WTC11 (cell line): Measurements from ENCODE around the gene MKLN1. TPM values are rescaled to one million over a fixed set of nuclear protein-coding genes. Genes with fewer than 3 reads are reported as not detected.

Source experiments
- ATAC-seq: fragments of 200-7000 bp; cut with Tn5 transposase; 2 replicates; pipeline ENCODE4 v1.10.0; 2021; ENCODE audit warnings: mild to moderate bottlenecking, moderate library complexity
- CTCF ChIA-PET: fragments of 300-600 bp; sonication (Branson Sonifier 250); formaldehyde crosslinking; loops from one replicate; lab custom pipeline; 2021; ENCODE audit warnings: antibody characterized with exemption; lab: Charles Lee
- POLR2A ChIA-PET: fragments of 350-600 bp; sonication (Branson Sonifier 250); formaldehyde crosslinking; loops from one replicate; lab custom pipeline; 2021; ENCODE audit warnings: antibody characterized with exemption; lab: Charles Lee
- DNase-seq: peaks from one replicate; pipeline ENCODE4 v3.0.0; 2021; ENCODE audit warnings: low spot score
- H3K27ac Mint-ChIP-seq: 2 replicates; pipeline ENCODE4 v1.8.0; 2021; ENCODE audit warnings: mixed read lengths
- H3K27me3 Mint-ChIP-seq: 2 replicates; pipeline ENCODE4 v1.8.0; 2021; ENCODE audit warnings: low read depth, mild to moderate bottlenecking, moderate library complexity, mixed read lengths
- H3K36me3 Mint-ChIP-seq: 2 replicates; pipeline ENCODE4 v1.8.0; 2021; ENCODE audit warnings: mixed read lengths
- H3K4me1 Mint-ChIP-seq: 2 replicates; pipeline ENCODE4 v1.8.0; 2022; ENCODE audit warnings: mixed read lengths
- H3K4me3 Mint-ChIP-seq: 2 replicates; pipeline ENCODE4 v1.8.0; 2021; ENCODE audit warnings: mild to moderate bottlenecking, moderate library complexity, mixed read lengths
- H3K9me3 Mint-ChIP-seq: 2 replicates; pipeline ENCODE4 v1.8.0; 2021; ENCODE audit warnings: mixed read lengths
- EMX1 ChIP-seq: fragments of 250-450 bp; sonication (Bioruptor Pico); IDR thresholded peaks from 2 replicates; pipeline ENCODE4 v1.8.0; 2021; ENCODE audit warnings: mild to moderate bottlenecking
- ETV6 ChIP-seq: sonication (generic); formaldehyde crosslinking; IDR thresholded peaks from 2 replicates; pipeline ENCODE4 v1.8.1; 2022; ENCODE audit warnings: mild to moderate bottlenecking, missing genetic modification reagents
- FOXJ3 ChIP-seq: sonication (generic); formaldehyde crosslinking; IDR thresholded peaks from 2 replicates; pipeline ENCODE4 v1.9.0; 2021; ENCODE audit warnings: missing genetic modification reagents, mild to moderate bottlenecking, borderline replicate concordance
- FOXP1 ChIP-seq: sonication (generic); formaldehyde crosslinking; IDR thresholded peaks from 2 replicates; pipeline ENCODE4 v1.8.0; 2022; ENCODE audit warnings: missing genetic modification reagents, mild to moderate bottlenecking, moderate library complexity, borderline replicate concordance
- GABPB1 ChIP-seq: sonication (generic); formaldehyde crosslinking; IDR thresholded peaks from 2 replicates; pipeline ENCODE4 v1.8.1; 2023; ENCODE audit warnings: mild to moderate bottlenecking, missing genetic modification reagents
- IRF2 ChIP-seq: sonication (generic); formaldehyde crosslinking; IDR thresholded peaks from 2 replicates; pipeline ENCODE4 v1.8.0; 2022; ENCODE audit warnings: low read depth, missing genetic modification reagents, borderline replicate concordance
- JAZF1 ChIP-seq: fragments of 250-450 bp; sonication (Bioruptor Pico); IDR thresholded peaks from 2 replicates; pipeline ENCODE4 v1.9.0; 2021; ENCODE audit warnings: moderate library complexity, mild to moderate bottlenecking, inconsistent platforms
- NFATC4 ChIP-seq: fragments of 250-450 bp; sonication (Bioruptor Pico); IDR thresholded peaks from 2 replicates; pipeline ENCODE4 v1.9.0; 2021; ENCODE audit warnings: mild to moderate bottlenecking
- NR2C2 ChIP-seq: sonication (generic); formaldehyde crosslinking; IDR thresholded peaks from 2 replicates; pipeline ENCODE4 v1.8.0; 2022; ENCODE audit warnings: mild to moderate bottlenecking, missing genetic modification reagents
- SMAD3 ChIP-seq: sonication (generic); formaldehyde crosslinking; IDR thresholded peaks from 2 replicates; pipeline ENCODE4 v1.8.0; 2022; ENCODE audit warnings: missing genetic modification reagents, mild to moderate bottlenecking, borderline replicate concordance
- SP1 ChIP-seq: sonication (generic); formaldehyde crosslinking; conservative IDR thresholded peaks from 2 replicates; pipeline ENCODE4 v1.8.1; 2022; ENCODE audit warnings: missing genetic modification reagents
- ZNF121 ChIP-seq: sonication (generic); formaldehyde crosslinking; IDR thresholded peaks from 2 replicates; pipeline ENCODE4 v1.8.0; 2023; ENCODE audit warnings: missing genetic modification reagents
- ZNF232 ChIP-seq: sonication (generic); formaldehyde crosslinking; IDR thresholded peaks from 2 replicates; pipeline ENCODE4 v1.8.0; 2022; ENCODE audit warnings: mild to moderate bottlenecking, missing genetic modification reagents
- total RNA-seq: library from RNA; stranded (reverse); gene quantifications from 3 replicates; pipeline ENCODE4 v1.2.3, GENCODE V29; 2021
- TF ChIP-seq, protein P1 (sequence below): sonication (generic); formaldehyde crosslinking; IDR thresholded peaks from 2 replicates; pipeline ENCODE4 v1.8.1; 2023; ENCODE audit warnings: mild to moderate bottlenecking, missing genetic modification reagents, borderline replicate concordance
- TF ChIP-seq, protein P2 (sequence below): sonication (generic); formaldehyde crosslinking; IDR thresholded peaks from 2 replicates; pipeline ENCODE4 v1.8.0; 2022; ENCODE audit warnings: missing genetic modification reagents
- TF ChIP-seq, protein P3 (sequence below): fragments of 200-600 bp; IDR thresholded peaks from 2 replicates; pipeline ENCODE4 v1.8.0; 2022; ENCODE audit warnings: antibody characterized with exemption
- TF ChIP-seq, protein P4 (sequence below): sonication (generic); formaldehyde crosslinking; IDR thresholded peaks from 2 replicates; pipeline ENCODE4 v1.8.1; 2023; ENCODE audit warnings: mild to moderate bottlenecking, missing genetic modification reagents

The MKLN1 gene
- total RNA-seq, 1 experiment from 2014 or later = 37.6 TPM

DNA sequence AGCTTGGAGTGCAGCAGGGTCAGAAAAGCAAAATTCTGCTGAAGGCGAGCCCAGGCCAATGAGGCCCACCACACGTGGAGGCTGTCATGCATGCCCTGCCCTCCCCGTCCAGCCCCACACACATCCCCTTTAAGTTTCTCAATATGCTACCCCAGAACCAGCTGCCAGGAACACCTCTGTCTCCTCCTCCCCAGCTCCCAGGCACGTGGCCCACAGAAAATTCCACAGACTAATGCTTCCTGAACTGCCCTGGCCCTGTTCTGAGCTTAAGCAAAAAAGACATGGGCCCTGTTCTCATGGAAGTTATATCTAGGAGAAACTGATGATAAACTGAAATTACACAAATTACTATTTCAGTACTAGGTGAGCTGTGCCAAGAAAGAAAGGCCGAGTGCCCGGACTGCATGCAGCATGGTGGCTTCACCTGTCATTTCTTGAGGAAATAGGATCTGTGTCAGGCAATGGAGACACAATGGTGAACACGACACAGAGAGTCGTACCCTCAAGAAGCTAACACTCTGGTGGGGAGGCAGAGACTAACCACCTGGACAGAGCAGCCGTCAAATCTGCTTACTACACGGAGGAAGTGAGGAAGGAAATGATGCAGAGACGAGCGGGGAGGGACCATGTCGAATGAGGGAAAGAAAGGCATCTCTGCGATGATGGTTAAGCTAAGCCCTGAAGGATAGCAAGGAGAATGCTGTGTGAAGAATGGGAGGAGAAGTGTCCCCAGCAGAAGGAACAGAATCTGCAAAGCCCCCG lies 184.3 kb downstream of the MKLN1 start:
- H3K27me3 Mint-ChIP-seq = no peaks in the 10 kb centered on the region
- ChIA-PET CTCF (interaction anchor here (0.7 to 3.0 kb wide), 4 partner anchors 29 to 143 kb away, joined by 3 to 18 read pairs (median 5); no protein-coding TSS in a partner anchor), POLR2A (no interaction called here)
- TF ChIP-seq, protein P1, sequence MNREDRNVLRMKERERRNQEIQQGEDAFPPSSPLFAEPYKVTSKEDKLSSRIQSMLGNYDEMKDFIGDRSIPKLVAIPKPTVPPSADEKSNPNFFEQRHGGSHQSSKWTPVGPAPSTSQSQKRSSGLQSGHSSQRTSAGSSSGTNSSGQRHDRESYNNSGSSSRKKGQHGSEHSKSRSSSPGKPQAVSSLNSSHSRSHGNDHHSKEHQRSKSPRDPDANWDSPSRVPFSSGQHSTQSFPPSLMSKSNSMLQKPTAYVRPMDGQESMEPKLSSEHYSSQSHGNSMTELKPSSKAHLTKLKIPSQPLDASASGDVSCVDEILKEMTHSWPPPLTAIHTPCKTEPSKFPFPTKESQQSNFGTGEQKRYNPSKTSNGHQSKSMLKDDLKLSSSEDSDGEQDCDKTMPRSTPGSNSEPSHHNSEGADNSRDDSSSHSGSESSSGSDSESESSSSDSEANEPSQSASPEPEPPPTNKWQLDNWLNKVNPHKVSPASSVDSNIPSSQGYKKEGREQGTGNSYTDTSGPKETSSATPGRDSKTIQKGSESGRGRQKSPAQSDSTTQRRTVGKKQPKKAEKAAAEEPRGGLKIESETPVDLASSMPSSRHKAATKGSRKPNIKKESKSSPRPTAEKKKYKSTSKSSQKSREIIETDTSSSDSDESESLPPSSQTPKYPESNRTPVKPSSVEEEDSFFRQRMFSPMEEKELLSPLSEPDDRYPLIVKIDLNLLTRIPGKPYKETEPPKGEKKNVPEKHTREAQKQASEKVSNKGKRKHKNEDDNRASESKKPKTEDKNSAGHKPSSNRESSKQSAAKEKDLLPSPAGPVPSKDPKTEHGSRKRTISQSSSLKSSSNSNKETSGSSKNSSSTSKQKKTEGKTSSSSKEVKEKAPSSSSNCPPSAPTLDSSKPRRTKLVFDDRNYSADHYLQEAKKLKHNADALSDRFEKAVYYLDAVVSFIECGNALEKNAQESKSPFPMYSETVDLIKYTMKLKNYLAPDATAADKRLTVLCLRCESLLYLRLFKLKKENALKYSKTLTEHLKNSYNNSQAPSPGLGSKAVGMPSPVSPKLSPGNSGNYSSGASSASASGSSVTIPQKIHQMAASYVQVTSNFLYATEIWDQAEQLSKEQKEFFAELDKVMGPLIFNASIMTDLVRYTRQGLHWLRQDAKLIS = no peak
- TF ChIP-seq EMX1 (CRISPR knock-in tag) (no peak), ZNF232 (CRISPR knock-in tag) (no peak), IRF2 (CRISPR knock-in tag) (no peak), JAZF1 (CRISPR knock-in tag) (no peak), ETV6 (CRISPR knock-in tag) (no peak), SP1 (CRISPR knock-in tag) (no peak), GABPB1 (CRISPR knock-in tag) (no peak), FOXJ3 (CRISPR knock-in tag) (no peak), FOXP1 (CRISPR knock-in tag) (no peak)
- TF ChIP-seq, protein P2, sequence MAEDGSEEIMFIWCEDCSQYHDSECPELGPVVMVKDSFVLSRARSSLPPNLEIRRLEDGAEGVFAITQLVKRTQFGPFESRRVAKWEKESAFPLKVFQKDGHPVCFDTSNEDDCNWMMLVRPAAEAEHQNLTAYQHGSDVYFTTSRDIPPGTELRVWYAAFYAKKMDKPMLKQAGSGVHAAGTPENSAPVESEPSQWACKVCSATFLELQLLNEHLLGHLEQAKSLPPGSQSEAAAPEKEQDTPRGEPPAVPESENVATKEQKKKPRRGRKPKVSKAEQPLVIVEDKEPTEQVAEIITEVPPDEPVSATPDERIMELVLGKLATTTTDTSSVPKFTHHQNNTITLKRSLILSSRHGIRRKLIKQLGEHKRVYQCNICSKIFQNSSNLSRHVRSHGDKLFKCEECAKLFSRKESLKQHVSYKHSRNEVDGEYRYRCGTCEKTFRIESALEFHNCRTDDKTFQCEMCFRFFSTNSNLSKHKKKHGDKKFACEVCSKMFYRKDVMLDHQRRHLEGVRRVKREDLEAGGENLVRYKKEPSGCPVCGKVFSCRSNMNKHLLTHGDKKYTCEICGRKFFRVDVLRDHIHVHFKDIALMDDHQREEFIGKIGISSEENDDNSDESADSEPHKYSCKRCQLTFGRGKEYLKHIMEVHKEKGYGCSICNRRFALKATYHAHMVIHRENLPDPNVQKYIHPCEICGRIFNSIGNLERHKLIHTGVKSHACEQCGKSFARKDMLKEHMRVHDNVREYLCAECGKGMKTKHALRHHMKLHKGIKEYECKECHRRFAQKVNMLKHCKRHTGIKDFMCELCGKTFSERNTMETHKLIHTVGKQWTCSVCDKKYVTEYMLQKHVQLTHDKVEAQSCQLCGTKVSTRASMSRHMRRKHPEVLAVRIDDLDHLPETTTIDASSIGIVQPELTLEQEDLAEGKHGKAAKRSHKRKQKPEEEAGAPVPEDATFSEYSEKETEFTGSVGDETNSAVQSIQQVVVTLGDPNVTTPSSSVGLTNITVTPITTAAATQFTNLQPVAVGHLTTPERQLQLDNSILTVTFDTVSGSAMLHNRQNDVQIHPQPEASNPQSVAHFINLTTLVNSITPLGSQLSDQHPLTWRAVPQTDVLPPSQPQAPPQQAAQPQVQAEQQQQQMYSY (CRISPR knock-in tag) = no peak
- H3K9me3 Mint-ChIP-seq = no peaks in the 10 kb centered on the region
- H3K36me3 Mint-ChIP-seq = peaks cover 57% of the 10 kb centered on the region
- peaks cover 73% of the 10 kb centered on the region for H3K4me1 Mint-ChIP-seq
- ATAC-seq (no peak), DNase-seq (no peak)
- no peak overlapping the region for H3K4me3 Mint-ChIP-seq
- peak overlapping the region; percentile 94 for H3K27ac Mint-ChIP-seq

DNA sequence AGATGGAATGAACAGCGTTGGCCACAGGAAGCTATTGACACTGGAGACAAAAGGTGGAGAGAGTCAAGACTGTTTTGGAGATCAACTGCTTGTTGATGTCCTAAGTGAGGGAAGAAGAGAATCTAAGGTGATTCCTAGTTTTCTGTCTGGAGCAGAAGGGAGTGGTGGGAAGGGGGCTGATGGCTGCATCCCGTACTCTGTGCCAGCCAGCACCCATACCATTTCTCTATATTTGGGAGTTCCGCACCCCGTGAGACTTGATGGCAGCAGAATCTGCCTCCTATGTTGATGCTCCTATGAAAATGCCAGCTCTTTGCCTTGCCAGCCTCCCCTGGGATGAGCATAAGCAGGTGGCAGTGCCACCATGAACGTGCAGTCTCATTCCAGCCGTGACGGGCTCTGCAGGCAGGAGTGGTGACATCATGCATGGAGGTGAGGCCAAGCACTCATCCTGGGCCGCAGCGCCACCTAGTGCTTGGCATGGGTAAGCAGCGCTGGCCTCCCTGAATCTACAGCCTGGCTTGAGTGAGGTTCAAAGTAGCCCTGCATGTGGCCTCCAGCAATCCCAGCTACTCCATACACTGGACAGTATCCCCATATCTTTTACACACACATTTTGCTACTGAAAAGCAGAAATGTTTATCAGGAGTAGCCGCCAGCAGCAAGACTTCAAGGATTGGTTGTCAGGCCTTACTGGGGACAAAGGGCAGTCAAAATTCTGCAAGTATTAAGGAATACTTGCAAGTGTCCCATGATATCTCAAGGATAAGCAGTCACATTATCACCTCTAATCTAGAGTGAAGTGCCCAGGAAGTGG lies 185.8 kb downstream of the MKLN1 start:
- ChIA-PET POLR2A (interaction anchor here (0.5 to 0.8 kb wide), 3 partner anchors 33 to 411 kb away, joined by 6 read pairs; no protein-coding TSS in a partner anchor), CTCF (interaction anchor here (0.5 to 3.8 kb wide), 13 partner anchors 15 to 196 kb away, joined by 3 to 29 read pairs (median 4); no protein-coding TSS in a partner anchor)
- ATAC-seq = peak; percentile 94
- Mint-ChIP-seq H3K27ac (peak overlapping the region; percentile 97), H3K9me3 (no peaks in the 10 kb centered on the region), H3K4me3 (no peak overlapping the region), H3K27me3 (no peaks in the 10 kb centered on the region), H3K36me3 (peaks cover 42% of the 10 kb centered on the region), H3K4me1 (peaks cover 76% of the 10 kb centered on the region)
- DNase-seq = peak; percentile 90
- TF ChIP-seq, protein P3, sequence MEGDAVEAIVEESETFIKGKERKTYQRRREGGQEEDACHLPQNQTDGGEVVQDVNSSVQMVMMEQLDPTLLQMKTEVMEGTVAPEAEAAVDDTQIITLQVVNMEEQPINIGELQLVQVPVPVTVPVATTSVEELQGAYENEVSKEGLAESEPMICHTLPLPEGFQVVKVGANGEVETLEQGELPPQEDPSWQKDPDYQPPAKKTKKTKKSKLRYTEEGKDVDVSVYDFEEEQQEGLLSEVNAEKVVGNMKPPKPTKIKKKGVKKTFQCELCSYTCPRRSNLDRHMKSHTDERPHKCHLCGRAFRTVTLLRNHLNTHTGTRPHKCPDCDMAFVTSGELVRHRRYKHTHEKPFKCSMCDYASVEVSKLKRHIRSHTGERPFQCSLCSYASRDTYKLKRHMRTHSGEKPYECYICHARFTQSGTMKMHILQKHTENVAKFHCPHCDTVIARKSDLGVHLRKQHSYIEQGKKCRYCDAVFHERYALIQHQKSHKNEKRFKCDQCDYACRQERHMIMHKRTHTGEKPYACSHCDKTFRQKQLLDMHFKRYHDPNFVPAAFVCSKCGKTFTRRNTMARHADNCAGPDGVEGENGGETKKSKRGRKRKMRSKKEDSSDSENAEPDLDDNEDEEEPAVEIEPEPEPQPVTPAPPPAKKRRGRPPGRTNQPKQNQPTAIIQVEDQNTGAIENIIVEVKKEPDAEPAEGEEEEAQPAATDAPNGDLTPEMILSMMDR = peak; percentile 98
- TF ChIP-seq FOXP1 (CRISPR knock-in tag) (peak; percentile 41; the same call in 1 of the 2 replicates), SMAD3 (CRISPR knock-in tag) (no peak), NFATC4 (CRISPR knock-in tag) (no peak), NR2C2 (CRISPR knock-in tag) (no peak), SP1 (CRISPR knock-in tag) (0 out of 2 replicates have a peak, but pooled peaks have one; percentile 47), ZNF121 (CRISPR knock-in tag) (no peak), GABPB1 (CRISPR knock-in tag) (peak; percentile 78)
- TF ChIP-seq, protein P1 = no peak
- TF ChIP-seq, protein P4, sequence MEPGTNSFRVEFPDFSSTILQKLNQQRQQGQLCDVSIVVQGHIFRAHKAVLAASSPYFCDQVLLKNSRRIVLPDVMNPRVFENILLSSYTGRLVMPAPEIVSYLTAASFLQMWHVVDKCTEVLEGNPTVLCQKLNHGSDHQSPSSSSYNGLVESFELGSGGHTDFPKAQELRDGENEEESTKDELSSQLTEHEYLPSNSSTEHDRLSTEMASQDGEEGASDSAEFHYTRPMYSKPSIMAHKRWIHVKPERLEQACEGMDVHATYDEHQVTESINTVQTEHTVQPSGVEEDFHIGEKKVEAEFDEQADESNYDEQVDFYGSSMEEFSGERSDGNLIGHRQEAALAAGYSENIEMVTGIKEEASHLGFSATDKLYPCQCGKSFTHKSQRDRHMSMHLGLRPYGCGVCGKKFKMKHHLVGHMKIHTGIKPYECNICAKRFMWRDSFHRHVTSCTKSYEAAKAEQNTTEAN = 0 out of 2 replicates have a peak, but pooled peaks have one; percentile 54
